C4-2B (cell line): ENCODE results near the gene LGR4.

Experiments used
- CTCF ChIP-seq: fragments of 450-650 bp; conservative IDR thresholded peaks from 2 replicates; pipeline ENCODE4 v1.5.1; 2017; ENCODE audit warnings: mild to moderate bottlenecking
- ZFX ChIP-seq: fragments of 450-650 bp; IDR thresholded peaks from 2 replicates; pipeline ENCODE4 v1.6.1; 2017

GRCh38 chr11:27438595-27438981, 34.0 kb downstream of the LGR4 start:
- no peak for TF ChIP-seq CTCF
- TF ChIP-seq ZFX = no peak
